IMR-90 (cell line): ENCODE data around the gene SKIL. TPM values are rescaled to one million over a fixed set of nuclear protein-coding genes. Genes with fewer than 3 reads are reported as not detected.
A peak's percentile ranks its signal among the peaks of the same experiment; 100 is the strongest.

Source experiments
- ATAC-seq: fragments of 200-7000 bp; cut with Tn5 transposase; 2 replicates; pipeline ENCODE4 v1.9.1; 2020; ENCODE audit warnings: low read depth, mild to moderate bottlenecking, moderate library complexity
- BruUV-seq: library from RNA; stranded (reverse); fragments of 400-500 nt; replicated peaks from 2 replicates; lab custom pipeline; 2021; lab: Mats Ljungman, UMichigan
- CTCF ChIA-PET: fragments of 300-600 bp; formaldehyde crosslinking; extraction: SDS; loops from one replicate; lab custom pipeline; 2021; ENCODE audit warnings: antibody characterized with exemption; lab: Yijun Ruan, JAX
- POLR2A ChIA-PET: fragments of 300-600 bp; sonication (Branson Sonifier 250); formaldehyde crosslinking; loops from one replicate; lab custom pipeline; 2022; ENCODE audit warnings: antibody characterized with exemption; ENCODE audit not compliant: unreplicated experiment; lab: Charles Lee
- DNase-seq: peaks from one replicate; pipeline ENCODE4 v3.0.0; 2013
- H2AFZ ChIP-seq: replicated peaks from 2 replicates; pipeline ENCODE3; 2013; ENCODE audit warnings: low read length, mild to moderate bottlenecking; ENCODE audit not compliant: poor library complexity
- H2AK5ac ChIP-seq: 2 replicates; pipeline ENCODE4 v1.6.1; 2013; ENCODE audit warnings: low read depth, low read length, inconsistent platforms
- H2AK9ac ChIP-seq: replicated peaks from 2 replicates; pipeline ENCODE3; 2013; ENCODE audit warnings: mild to moderate bottlenecking, low read depth, low read length, moderate library complexity; ENCODE audit not compliant: poor library complexity
- H2BK120ac ChIP-seq: 2 replicates; pipeline ENCODE4 v1.6.1; 2013; ENCODE audit warnings: low read depth, low read length, inconsistent platforms
- H2BK15ac ChIP-seq: 3 replicates; pipeline ENCODE4 v1.6.1; 2013; ENCODE audit warnings: low read depth, low read length, inconsistent platforms
- H2BK20ac ChIP-seq: 2 replicates; pipeline ENCODE4 v1.6.1; 2013; ENCODE audit warnings: low read depth, mild to moderate bottlenecking, inconsistent platforms, low read length, moderate library complexity
- H2BK5ac ChIP-seq: 2 replicates; pipeline ENCODE4 v1.6.1; 2013; ENCODE audit warnings: mild to moderate bottlenecking, low read depth, low read length, inconsistent platforms; ENCODE audit not compliant: poor library complexity, severe bottlenecking
- H3K14ac ChIP-seq: replicated peaks from 2 replicates; pipeline ENCODE4 v1.6.1; 2013; ENCODE audit warnings: low read depth, low read length, inconsistent platforms
- H3K18ac ChIP-seq: 2 replicates; pipeline ENCODE4 v1.6.1; 2013; ENCODE audit warnings: low read depth, low read length, control low read depth
- H3K23ac ChIP-seq: 2 replicates; pipeline ENCODE4 v1.6.1; 2013; ENCODE audit warnings: low read depth, low read length, inconsistent platforms
- H3K27ac ChIP-seq: 2 replicates; pipeline ENCODE4 v1.5.1; 2013; ENCODE audit warnings: mild to moderate bottlenecking, control low read depth, low read length; ENCODE audit not compliant: insufficient read depth
- H3K27me3 ChIP-seq: 2 replicates; pipeline ENCODE4 v1.6.1; 2013; ENCODE audit warnings: low read length; ENCODE audit not compliant: control insufficient read depth, insufficient read depth
- H3K36me3 ChIP-seq: 2 replicates; pipeline ENCODE4 v1.6.1; 2013; ENCODE audit warnings: low read length, mixed read lengths; ENCODE audit not compliant: control insufficient read depth, insufficient read depth
- H3K4ac ChIP-seq: 2 replicates; pipeline ENCODE4 v1.6.1; 2013; ENCODE audit warnings: low read depth, low read length, inconsistent platforms
- H3K4me1 ChIP-seq: 2 replicates; pipeline ENCODE4 v1.6.1; 2013; ENCODE audit warnings: low read length, mixed read lengths; ENCODE audit not compliant: control insufficient read depth, insufficient read depth
- H3K4me2 ChIP-seq: 2 replicates; pipeline ENCODE4 v1.6.1; 2013; ENCODE audit warnings: low read depth, mild to moderate bottlenecking, control low read depth, low read length, moderate library complexity
- H3K4me3 ChIP-seq: 2 replicates; pipeline ENCODE4 v1.5.1; 2013; ENCODE audit warnings: low read depth, mild to moderate bottlenecking, control low read depth, low read length, moderate library complexity; ENCODE audit not compliant: insufficient read depth
- H3K56ac ChIP-seq: 2 replicates; pipeline ENCODE4 v1.6.1; 2013; ENCODE audit warnings: low read length, inconsistent platforms; ENCODE audit not compliant: insufficient read depth; ENCODE audit errors: extremely low read depth
- H3K79me1 ChIP-seq, 2 experiments: 2 replicates each; pipeline ENCODE4 v1.6.1; 2013; ENCODE audit warnings: low read length in 2 of 2, inconsistent platforms in 1 of 2, low read depth in 1 of 2
- H3K9ac ChIP-seq: 2 replicates; pipeline ENCODE4 v1.6.1; 2013; ENCODE audit warnings: low read depth, low read length, control low read depth
- H3K9me1 ChIP-seq: 2 replicates; pipeline ENCODE4 v1.6.1; 2013; ENCODE audit warnings: low read length, inconsistent platforms; ENCODE audit not compliant: insufficient read depth
- H3K9me3 ChIP-seq: 2 replicates; pipeline ENCODE4 v1.6.1; 2013; ENCODE audit warnings: low read length; ENCODE audit not compliant: control insufficient read depth, insufficient read depth
- H4K20me1 ChIP-seq: 2 replicates; pipeline ENCODE4 v1.6.1; 2013; ENCODE audit warnings: low read length, inconsistent platforms; ENCODE audit not compliant: insufficient read depth
- H4K5ac ChIP-seq: 2 replicates; pipeline ENCODE4 v1.6.1; 2013; ENCODE audit warnings: mild to moderate bottlenecking, low read depth, low read length, control low read depth
- H4K8ac ChIP-seq, 2 experiments: 2 replicates each; pipeline ENCODE4 v1.6.1; 2013; ENCODE audit warnings: low read depth in 2 of 2, low read length in 2 of 2, control low read depth in 1 of 2, inconsistent platforms in 1 of 2
- H4K91ac ChIP-seq: 2 replicates; pipeline ENCODE4 v1.6.1; 2013; ENCODE audit warnings: low read depth, low read length, inconsistent platforms; ENCODE audit not compliant: insufficient read depth
- BHLHE40 ChIP-seq: fragments of 150-350 bp; IDR thresholded peaks from 2 replicates; pipeline ENCODE4 v1.6.1; 2016; ENCODE audit warnings: mild to moderate bottlenecking, low read depth, low read length
- CEBPB ChIP-seq: IDR thresholded peaks from 2 replicates; pipeline ENCODE4 v1.6.1; 2012; ENCODE audit warnings: low read depth, low read length, improper control_type of control experiment
- CHD1 ChIP-seq: IDR thresholded peaks from 2 replicates; pipeline ENCODE4 v1.6.1; 2012; ENCODE audit warnings: low read depth, low read length, improper control_type of control experiment
- CTCF ChIP-seq: conservative IDR thresholded peaks from 2 replicates; pipeline ENCODE4 v1.5.1; 2012; ENCODE audit warnings: mild to moderate bottlenecking, low read depth, low read length, improper control_type of control experiment
- FOS ChIP-seq: fragments of 150-350 bp; IDR thresholded peaks from 2 replicates; pipeline ENCODE4 v1.6.1; 2016; ENCODE audit warnings: low read depth, low read length
- MAFK ChIP-seq: IDR thresholded peaks from 2 replicates; pipeline ENCODE4 v1.6.1; 2012; ENCODE audit warnings: low read depth, low read length, improper control_type of control experiment
- MAZ ChIP-seq: IDR thresholded peaks from 2 replicates; pipeline ENCODE4 v1.6.1; 2012; ENCODE audit warnings: low read depth, mild to moderate bottlenecking, low read length, improper control_type of control experiment, moderate library complexity, borderline replicate concordance
- MXI1 ChIP-seq: IDR thresholded peaks from 2 replicates; pipeline ENCODE4 v1.6.1; 2012; ENCODE audit warnings: low read depth, mild to moderate bottlenecking, low read length, moderate library complexity, borderline replicate concordance
- NFE2L2 ChIP-seq: fragments of 150-350 bp; IDR thresholded peaks from 2 replicates; pipeline ENCODE4 v1.6.1; 2016; ENCODE audit warnings: low read depth, mild to moderate bottlenecking, low read length
- POLR2A ChIP-seq: IDR thresholded peaks from 2 replicates; pipeline ENCODE4 v1.6.1; 2012; ENCODE audit warnings: mild to moderate bottlenecking, low read depth, low read length
- RAD21 ChIP-seq: IDR thresholded peaks from 2 replicates; pipeline ENCODE4 v1.6.1; 2012; ENCODE audit warnings: low read length, improper control_type of control experiment
- RCOR1 ChIP-seq: IDR thresholded peaks from 2 replicates; pipeline ENCODE4 v1.6.1; 2012; ENCODE audit warnings: mild to moderate bottlenecking, low read length, improper control_type of control experiment; ENCODE audit not compliant: insufficient replicate concordance
- RFX5 ChIP-seq: IDR thresholded peaks from 2 replicates; pipeline ENCODE4 v1.8.0; 2012; ENCODE audit warnings: low read depth, mild to moderate bottlenecking, low read length, moderate library complexity
- SMC3 ChIP-seq: fragments of 150-350 bp; IDR thresholded peaks from 2 replicates; pipeline ENCODE4 v1.6.1; 2016; ENCODE audit warnings: low read depth, mild to moderate bottlenecking, antibody characterized with exemption, low read length, moderate library complexity
- WGBS, 2 experiments: methylation state at CpG; one replicate each; pipeline versions ENCODE4 v1.1.5 to v1.1.7; 2013; ENCODE audit warnings: missing lambda C conversion rate in 2 of 2; ENCODE audit not compliant: insufficient read length in 1 of 2; ENCODE audit errors: extremely low coverage in 2 of 2; 5-methylcytosine and 5-hydroxymethylcytosine counted together
- dilution Hi-C: fragments of 300-500 bp; cut with HindIII; formaldehyde crosslinking; loops from one replicate; pipeline ENCODE4 v1.14.3; 2018; ENCODE audit warnings: low sequenced_read_pairs; ENCODE audit not compliant: unreplicated experiment
- in situ Hi-C: fragments of 300-500 bp; cut with MboI; formaldehyde crosslinking; loops from 3 replicates; pipeline ENCODE4 v1.14.3; 2019; ENCODE audit warnings: low sequenced_read_pairs, inconsistent platforms, mixed read lengths
- intact Hi-C: fragments of 100-400 bp; cut with micrococcal nuclease; formaldehyde crosslinking; loops from 2 replicates; pipeline ENCODE4 v1.10.0; 2022
- polyA plus RNA-seq, 3 experiments: library from polyadenylated mRNA; depleted of rRNA; stranded (reverse); fragments of >200 nt; gene quantifications; 2 replicates each; pipeline ENCODE4 v1.2.3, GENCODE V29; 2012; ENCODE audit warnings: low replicate concordance in 1 of 3
- total RNA-seq: library from RNA; depleted of rRNA; stranded (reverse); fragments of >200 nt; gene quantifications from 2 replicates; pipeline ENCODE4 v1.2.3, GENCODE V29; 2012
- TF ChIP-seq, protein P1 (sequence below): fragments of 150-350 bp; IDR thresholded peaks from 2 replicates; pipeline ENCODE4 v1.6.1; 2016; ENCODE audit warnings: low read depth, mild to moderate bottlenecking, low read length, moderate library complexity, borderline replicate concordance

SKIL gene
- total and polyA plus RNA-seq, 2 of the 4 experiments (the other 2 are of a cell fraction), result 9.2 to 55.9 TPM

GRCh38 chr3:170414202-170414663, 56.7 kb downstream of the SKIL start (continued):
- no peak for TF ChIP-seq CHD1

DNA sequence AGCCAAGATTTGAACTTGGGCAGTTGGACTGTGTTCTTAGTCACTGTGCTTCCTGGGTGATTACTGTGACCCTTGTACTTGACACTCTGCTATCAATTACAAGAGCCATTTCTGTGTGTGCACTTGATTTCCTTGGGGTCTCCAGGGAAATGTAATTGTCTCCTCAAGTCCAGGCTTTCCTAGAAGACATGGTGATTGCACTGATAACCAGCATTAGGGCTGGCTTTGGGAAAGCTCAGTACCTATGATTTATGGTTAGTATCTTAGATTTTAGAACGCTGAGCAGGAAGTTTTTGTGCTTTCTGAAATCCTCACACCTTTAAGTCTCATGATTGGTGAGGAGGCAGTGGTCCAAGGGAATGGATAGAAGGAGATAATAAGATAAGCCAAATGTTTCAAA, 59.6 kb downstream of the SKIL start:
- H2BK15ac ChIP-seq, result no peak overlapping the region; the same call in 2 of the 3 replicates
- no peak overlapping the region for H2AFZ ChIP-seq
- H3K56ac ChIP-seq, result no peak overlapping the region
- intact Hi-C loops, result loop anchor here (5.0 kb wide), 1 partner anchor 335 kb away; no protein-coding TSS in a partner anchor
- no peaks in the 10 kb centered on the region for H3K27me3 ChIP-seq
- dilution Hi-C loops, result no loop called here
- DNase-seq (no peak), ATAC-seq (no peak)
- H3K9ac ChIP-seq, result no peak overlapping the region
- peaks cover 8% of the 10 kb centered on the region; the same call in 1 of the 2 replicates for H4K20me1 ChIP-seq
- H3K79me1 ChIP-seq, result peaks cover 10 to 34% of the 10 kb centered on the region in 2 experiments
- H3K14ac ChIP-seq, result no peak overlapping the region; the same call in 1 of the 2 replicates
- peak overlapping the region; percentile 60; the same call in 1 of the 2 replicates for H2BK20ac ChIP-seq
- H4K8ac ChIP-seq, result no peak overlapping the region; a peak in 1 of 4 replicates
- peaks cover 3% of the 10 kb centered on the region; the same call in 1 of the 2 replicates for H3K9me1 ChIP-seq
- H3K27ac ChIP-seq, result no peak overlapping the region
- ChIA-PET POLR2A (no interaction called here), CTCF (interaction anchor here (1.7 to 1.9 kb wide), 2 partner anchors 14 to 394 kb away, joined by 4 to 7 read pairs; no protein-coding TSS in a partner anchor)
- H3K18ac ChIP-seq, result no peak overlapping the region
- peaks cover 6% of the 10 kb centered on the region for H3K4me1 ChIP-seq
- no peak overlapping the region for H3K4me2 ChIP-seq
- H3K4me3 ChIP-seq, result no peak overlapping the region
- WGBS, 2 experiments, result no CpG with 5 or more reads among the region's 1 CpG
- H3K23ac ChIP-seq, result no peak overlapping the region; the same call in 1 of the 2 replicates
- no peak overlapping the region for H2BK5ac ChIP-seq
- H3K4ac ChIP-seq, result peak overlapping the region; percentile 10; the same call in 1 of the 2 replicates
- no peak overlapping the region for H4K5ac ChIP-seq
- peak overlapping the region; percentile 54 for H2BK120ac ChIP-seq
- no peaks in the 10 kb centered on the region for H3K9me3 ChIP-seq
- no peak overlapping the region; the same call in 1 of the 2 replicates for H4K91ac ChIP-seq
- peaks cover 6% of the 10 kb centered on the region for H3K36me3 ChIP-seq
- BruUV-seq, result no TSS peak
- H2AK9ac ChIP-seq, result no peak overlapping the region
- in situ Hi-C loops, result loop anchor here (5.0 kb wide), 1 partner anchor 395 kb away; no protein-coding TSS in a partner anchor
- 0 out of 2 replicates have a peak overlapping the region, but pooled peaks have one; percentile 57 for H2AK5ac ChIP-seq
- no peak for TF ChIP-seq NFE2L2
- no peak for TF ChIP-seq FOS
- TF ChIP-seq RAD21, result no peak
- no peak for TF ChIP-seq CHD1
- TF ChIP-seq RFX5, result no peak
- no peak for TF ChIP-seq SMC3
- no peak for TF ChIP-seq RCOR1
- no peak for TF ChIP-seq CEBPB
- no peak for TF ChIP-seq BHLHE40
- TF ChIP-seq MAZ, result no peak
- TF ChIP-seq CTCF, result no peak
- TF ChIP-seq MXI1, result no peak
- TF ChIP-seq POLR2A, result no peak
- TF ChIP-seq, protein P1, sequence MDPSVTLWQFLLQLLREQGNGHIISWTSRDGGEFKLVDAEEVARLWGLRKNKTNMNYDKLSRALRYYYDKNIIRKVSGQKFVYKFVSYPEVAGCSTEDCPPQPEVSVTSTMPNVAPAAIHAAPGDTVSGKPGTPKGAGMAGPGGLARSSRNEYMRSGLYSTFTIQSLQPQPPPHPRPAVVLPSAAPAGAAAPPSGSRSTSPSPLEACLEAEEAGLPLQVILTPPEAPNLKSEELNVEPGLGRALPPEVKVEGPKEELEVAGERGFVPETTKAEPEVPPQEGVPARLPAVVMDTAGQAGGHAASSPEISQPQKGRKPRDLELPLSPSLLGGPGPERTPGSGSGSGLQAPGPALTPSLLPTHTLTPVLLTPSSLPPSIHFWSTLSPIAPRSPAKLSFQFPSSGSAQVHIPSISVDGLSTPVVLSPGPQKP, result no peak
- no peak for TF ChIP-seq MAFK
